EH (cell line): Measurements from ENCODE around the gene HPS5.
A peak's percentile ranks its signal among the peaks of the same experiment; 100 is the strongest.
"Not testable (repeated sequence)": the region's sequence is repeated elsewhere in the genome, so short reads cannot be mapped to it uniquely, and the experiment has no call there.

Experiments
- DNase-seq: peaks from one replicate; pipeline ENCODE4 v3.0.0-alpha.2; 2015; ENCODE audit warnings: low read depth

HPS5 gene

GRCh38 chr11:18321969-18322711 is at the start of gene HPS5, which contains the start of gene GTF2H1:
HPS5 (minus strand) TSS chr11:18322140; CDS start chr11:18317858, 4,282 bp downstream.
GTF2H1 (plus strand) TSS chr11:18322567; CDS start chr11:18333075, 10,508 bp downstream.
- DNase-seq = peak; percentile 99

DNA sequence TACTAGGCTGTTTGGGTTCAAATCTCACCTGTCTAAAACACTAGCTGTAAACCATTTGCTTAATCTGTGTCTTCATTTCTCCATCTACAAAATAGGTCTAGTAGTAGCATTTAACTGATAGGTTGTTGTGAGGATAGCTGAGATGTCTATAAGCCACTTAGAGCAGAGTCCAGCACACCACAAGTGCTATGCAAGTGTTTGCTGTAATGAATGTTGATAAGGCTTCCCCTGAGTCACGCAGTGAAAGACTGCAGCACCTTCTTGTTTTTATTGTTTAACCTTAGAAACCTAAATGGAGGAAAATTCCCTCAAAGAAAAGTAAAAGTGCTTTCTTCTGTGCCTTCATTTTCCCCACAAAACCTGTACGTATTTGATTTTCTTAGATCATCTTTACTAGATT is 49.3 kb upstream of the HPS5 start:
- DNase-seq = no peak

DNA sequence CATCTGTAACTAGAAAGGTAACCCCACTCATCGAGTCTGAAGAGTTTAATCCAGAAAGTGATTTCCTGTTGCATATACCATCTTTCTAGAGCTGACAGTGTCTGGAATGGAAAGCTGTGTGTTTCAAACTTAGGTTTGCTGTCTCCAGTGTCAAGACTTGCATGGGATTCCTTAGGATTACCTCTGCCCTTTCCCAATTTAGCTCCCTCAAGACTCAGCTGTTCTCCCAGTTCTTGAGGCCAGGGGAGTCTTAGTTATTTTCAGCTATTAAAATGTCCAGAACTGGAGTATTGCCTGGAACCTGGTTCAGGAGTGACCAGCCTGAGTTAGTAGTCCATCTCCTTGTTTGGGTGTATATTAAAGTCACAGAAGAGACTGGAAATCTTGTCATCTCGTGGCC is 47.5 kb upstream of the HPS5 start:
- DNase-seq = no peak

GRCh38 chr11:18368221-18368620 is 46.3 kb upstream of the HPS5 start:
- DNase-seq = peak; percentile 73

DNA sequence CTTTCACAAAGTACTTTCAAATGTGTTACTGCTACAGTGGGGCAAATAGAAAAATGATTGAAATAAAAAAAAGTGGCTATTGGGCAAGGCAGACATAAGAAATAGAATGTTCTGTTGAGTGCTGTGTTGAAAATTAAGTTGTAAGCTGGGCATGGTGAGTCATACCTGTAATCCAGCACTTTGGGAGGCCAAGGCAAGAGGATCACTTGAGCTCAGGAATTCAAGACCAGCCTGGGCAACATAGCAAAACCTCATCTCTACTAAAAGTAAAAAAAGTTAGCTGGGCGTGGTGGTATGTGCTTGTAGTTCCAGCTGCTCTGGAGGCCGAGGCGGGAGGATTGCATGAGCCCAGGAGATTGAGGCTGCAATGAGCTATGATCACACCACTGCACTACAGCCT is 45.5 kb upstream of the HPS5 start:
- DNase-seq = peak; percentile 36

GRCh38 chr11:18366286-18366685 is 44.3 kb upstream of the HPS5 start:
- no peak for DNase-seq

- no peak for DNase-seq
Observed at GRCh38 chr11:18365741-18366140, 43.8 kb upstream of the HPS5 start.

DNA sequence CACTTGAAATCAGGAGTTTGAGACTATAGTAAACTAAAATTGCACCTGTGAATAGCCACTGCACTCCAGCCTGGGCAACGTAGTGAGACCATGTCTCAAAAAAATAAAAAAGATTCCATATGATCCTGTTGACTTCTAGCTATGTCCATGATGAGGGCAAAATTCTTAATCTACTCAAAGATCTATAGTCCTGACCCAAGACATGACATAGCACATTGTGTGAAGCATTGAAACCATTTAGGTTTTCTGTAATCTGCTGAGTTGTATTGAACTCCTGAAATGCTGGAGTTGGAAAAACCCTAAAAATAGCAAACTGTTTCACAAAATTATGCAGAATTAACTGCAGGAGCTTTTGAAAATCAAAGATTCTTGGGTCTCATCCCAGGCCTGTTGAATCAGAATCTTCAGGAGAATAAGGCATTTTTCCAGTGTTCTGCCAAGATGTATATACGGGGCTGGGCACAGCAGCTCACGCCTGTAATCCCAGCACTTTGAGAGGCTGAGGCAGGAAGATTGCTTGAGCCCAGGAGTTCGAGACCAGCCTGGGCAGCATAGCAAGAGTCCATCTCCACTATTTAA is 42.6 kb upstream of the HPS5 start:
- peak; percentile 6 for DNase-seq

- DNase-seq = peak; percentile 76
Observed at GRCh38 chr11:18361154-18361553, 39.2 kb upstream of the HPS5 start.

- no peak for DNase-seq
Observed at GRCh38 chr11:18358646-18359045, 36.7 kb upstream of the HPS5 start.

GRCh38 chr11:18352581-18352980 is 30.6 kb upstream of the HPS5 start:
- peak; percentile 47 for DNase-seq

DNA sequence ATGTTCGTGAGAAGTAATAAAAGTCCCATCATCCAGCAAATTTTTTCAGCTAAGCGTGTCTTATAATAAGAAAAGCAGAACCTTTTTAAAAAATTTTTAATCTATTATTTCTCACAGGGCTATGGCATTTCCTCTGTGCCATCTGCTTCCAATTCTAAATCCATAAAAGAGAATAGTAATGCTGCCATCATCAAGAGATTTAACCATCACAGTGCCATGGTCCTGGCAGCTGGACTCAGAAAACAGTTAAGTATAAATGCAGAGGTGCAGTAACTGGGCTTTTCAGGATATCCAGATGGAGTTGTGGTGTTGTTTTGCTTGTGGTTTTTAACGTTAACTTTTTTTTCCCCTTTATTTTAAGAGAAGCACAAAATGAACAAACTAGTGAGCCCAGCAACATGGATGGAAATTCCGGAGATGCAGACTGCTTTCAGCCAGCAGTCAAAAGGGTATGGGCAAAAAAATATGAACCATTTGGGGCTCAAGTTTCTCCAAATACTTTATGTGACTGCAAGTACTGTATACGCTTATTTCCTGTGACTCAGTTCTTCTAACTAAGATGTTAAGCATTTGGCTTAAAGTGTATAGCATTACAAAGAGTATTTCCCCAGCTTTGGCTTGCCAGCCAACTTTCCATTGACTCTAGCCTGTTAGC is 25.7 kb upstream of the HPS5 start:
- DNase-seq = peak; percentile 87

- DNase-seq = no peak
Observed at GRCh38 chr11:18332891-18333290, 11.0 kb upstream of the HPS5 start.

- DNase-seq = no peak
Observed at GRCh38 chr11:18332302-18332701, 10.4 kb upstream of the HPS5 start.

GRCh38 chr11:18330921-18331320 is 9.0 kb upstream of the HPS5 start:
- DNase-seq = no peak

GRCh38 chr11:18329196-18329870 is 7.4 kb upstream of the HPS5 start:
- no peak for DNase-seq

DNA sequence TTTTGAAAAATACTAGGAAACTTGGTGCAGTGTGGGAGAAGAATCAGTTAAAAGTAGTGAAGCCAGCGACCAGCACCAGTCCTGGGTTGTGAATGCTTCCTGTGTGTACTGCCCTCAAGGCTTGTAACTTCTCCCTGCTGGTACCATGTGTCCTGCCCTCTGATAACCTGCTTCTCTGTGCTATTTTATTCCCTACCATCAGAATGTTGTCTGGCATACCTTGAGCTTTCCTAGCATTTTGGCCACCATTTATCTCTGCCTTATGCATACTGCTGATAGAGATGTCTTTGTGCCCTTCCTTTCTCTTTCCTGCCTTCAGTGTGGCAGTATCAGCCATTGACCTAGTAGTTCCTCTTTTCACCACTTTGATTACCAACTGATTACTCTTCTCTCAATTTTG is 2.4 kb upstream of the HPS5 start:
- DNase-seq = no peak

- DNase-seq = not testable (repeated sequence)
Observed at GRCh38 chr11:18323881-18324280, 1.9 kb upstream of the HPS5 start.

DNA sequence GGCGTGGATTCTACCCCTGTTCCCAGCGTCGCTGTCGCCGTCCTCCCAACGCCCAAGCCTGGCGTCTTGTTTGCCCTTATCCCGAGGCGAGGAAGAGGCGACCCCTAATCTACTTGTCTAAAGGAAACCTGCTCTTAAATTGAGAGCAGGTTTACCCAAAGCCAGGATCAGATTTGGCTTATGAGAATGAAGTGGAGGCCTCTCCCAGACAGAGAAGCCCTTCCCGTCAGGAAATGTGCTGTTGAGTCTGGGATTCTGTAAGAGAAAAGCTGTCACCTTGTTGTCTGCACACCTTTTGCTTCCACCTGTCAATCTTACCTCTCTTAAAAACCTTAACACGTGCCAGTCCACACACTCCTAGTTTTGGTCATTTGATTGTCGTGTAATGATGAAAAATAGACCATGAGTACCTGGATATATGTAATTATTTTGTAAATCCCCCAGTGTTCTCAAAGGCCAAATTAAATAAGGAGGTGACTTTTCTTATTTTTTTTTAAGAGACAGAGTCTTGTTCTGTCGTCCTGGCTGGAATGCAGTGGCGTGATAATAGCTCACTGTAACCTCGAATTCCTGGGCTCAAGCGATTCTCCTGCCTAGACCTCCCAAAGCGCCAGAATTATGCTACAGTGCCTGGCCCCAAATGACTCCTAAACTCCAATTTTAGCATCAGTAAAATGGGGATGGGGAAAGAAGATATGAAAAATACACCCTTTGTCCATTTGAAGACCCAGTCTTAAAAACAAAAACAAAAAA is 1.1 kb upstream of the HPS5 start:
- peak; percentile 35 for DNase-seq

DNA sequence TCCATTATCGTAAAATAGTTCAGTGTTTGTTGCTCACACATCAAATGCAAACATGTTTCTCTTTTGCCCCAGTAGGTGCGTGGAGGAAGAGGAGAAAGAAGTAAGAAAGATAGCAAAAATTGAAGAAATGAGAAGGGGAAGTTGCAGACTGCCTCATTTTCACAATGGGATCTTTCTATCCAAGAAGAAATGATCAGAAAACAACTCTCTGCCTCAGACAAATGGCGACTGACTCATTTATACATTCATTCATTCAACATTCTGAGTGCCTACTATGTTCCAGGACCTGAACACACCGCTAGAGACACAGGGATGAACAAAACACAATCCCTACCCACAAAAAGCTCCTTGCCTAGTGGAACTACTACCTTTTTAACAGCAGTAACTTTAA is 367 bp downstream of the HPS5 start:
- DNase-seq = no peak

- no peak for DNase-seq
Observed at GRCh38 chr11:18320617-18321016, 1.3 kb downstream of the HPS5 start.

DNA sequence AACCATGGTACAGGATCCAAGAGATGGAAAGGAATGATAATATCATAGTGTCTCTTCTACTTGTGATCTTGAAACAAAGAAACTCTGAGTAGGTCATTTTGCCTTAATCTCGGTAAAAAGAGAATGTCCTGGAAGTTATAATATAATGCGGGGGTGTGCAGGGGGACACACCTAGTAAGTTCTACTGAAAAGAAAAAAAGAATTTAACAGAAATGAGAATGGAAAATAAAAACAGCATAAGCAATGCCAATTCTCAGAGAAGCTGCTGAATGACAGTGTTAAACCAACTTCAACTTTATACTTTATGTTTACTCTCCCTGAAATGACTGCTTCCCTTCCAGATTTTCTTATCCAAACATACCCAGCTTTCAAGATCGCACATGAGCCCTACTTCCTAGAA is 2.0 kb downstream of the HPS5 start:
- no peak for DNase-seq
